Naive B cell (primary cell): Measurements from ENCODE around the gene CYS1. TPM values are rescaled to one million over a fixed set of nuclear protein-coding genes. Genes with fewer than 3 reads are reported as not detected.
"Not testable (repeated sequence)": the region's sequence is repeated elsewhere in the genome, so short reads cannot be mapped to it uniquely, and the experiment has no call there.

Experiments
- ATAC-seq, 2 donors: fragments of 150-1000 bp; cut with Tn5 transposase; 2 replicates each; pipeline ENCODE4 v1.10.0; 2021; ENCODE audit warnings: low read depth in 2 of 2, mild to moderate bottlenecking in 2 of 2, moderate library complexity in 2 of 2
- DNase-seq: peaks from one replicate; pipeline ENCODE4 v3.0.0; 2022
- H3K27ac Mint-ChIP-seq, 6 donors: one replicate each; pipeline ENCODE4 v1.8.0; 2020 to 2022; ENCODE audit warnings: mild to moderate bottlenecking in 6 of 6, mixed read lengths in 6 of 6, moderate library complexity in 5 of 6, inconsistent platforms in 2 of 6
- H3K27me3 Mint-ChIP-seq, 3 donors: one replicate each; pipeline ENCODE4 v1.8.0; 2021 to 2022; ENCODE audit warnings: mixed read lengths in 3 of 3, mild to moderate bottlenecking in 1 of 3
- H3K36me3 Mint-ChIP-seq, 2 donors: one replicate each; pipeline ENCODE4 v1.8.0; 2020 to 2022; ENCODE audit warnings: mixed read lengths in 2 of 2, inconsistent platforms in 1 of 2, mild to moderate bottlenecking in 1 of 2
- H3K4me1 Mint-ChIP-seq, 3 donors: one replicate each; pipeline ENCODE4 v1.8.0; 2020 to 2022; ENCODE audit warnings: mixed read lengths in 3 of 3, inconsistent platforms in 1 of 3, mild to moderate bottlenecking in 1 of 3, moderate library complexity in 1 of 3
- H3K4me3 Mint-ChIP-seq, 8 donors: one replicate each; pipeline ENCODE4 v1.8.0; 2020 to 2022; ENCODE audit warnings: mild to moderate bottlenecking in 8 of 8, mixed read lengths in 8 of 8, moderate library complexity in 8 of 8, inconsistent platforms in 2 of 8
- H3K9me3 Mint-ChIP-seq, 7 donors: one replicate each; pipeline ENCODE4 v1.8.0; 2020 to 2022; ENCODE audit warnings: mixed read lengths in 7 of 7, mild to moderate bottlenecking in 5 of 7, inconsistent platforms in 2 of 7, moderate library complexity in 1 of 7
- polyA plus RNA-seq, 6 donors: library from polyadenylated mRNA; unstranded; fragments of 300-500 nt; fragmentation: Illumina TruSeq; gene quantifications; one replicate each; pipeline ENCODE4 v1.2.3, GENCODE V29; 2021; ENCODE audit warnings: low read depth in 6 of 6

The CYS1 gene
- polyA plus RNA-seq, 6 donors from 2014 or later: not detected

- not testable (repeated sequence) for H3K4me3 Mint-ChIP-seq, H3K4me1 Mint-ChIP-seq, ATAC-seq, DNase-seq, H3K27ac Mint-ChIP-seq, H3K27me3 Mint-ChIP-seq, H3K36me3 Mint-ChIP-seq
- peaks cover 0 to 15% (median 3%) of the 10 kb centered on the region in 7 donors for H3K9me3 Mint-ChIP-seq
Measured at GRCh38 chr2:10015376-10015989, 64.7 kb downstream of the CYS1 start.

GRCh38 chr2:10014418-10015190 is 65.6 kb downstream of the CYS1 start:
- Mint-ChIP-seq H3K9me3 (peaks cover 0 to 15% (median 3%) of the 10 kb centered on the region in 7 donors), H3K36me3 (no peaks in the 10 kb centered on the region), H3K4me1 (peaks cover 0 to 3% (median 0%) of the 10 kb centered on the region in 3 donors), H3K4me3 (no peak overlapping the region), H3K27ac (no peak overlapping the region), H3K27me3 (peaks cover 0 to 5% (median 4%) of the 10 kb centered on the region in 3 donors)
- no peak for DNase-seq
- ATAC-seq: no peak

GRCh38 chr2:10013651-10014417 is 66.4 kb downstream of the CYS1 start:
- peaks cover 0 to 12% (median 7%) of the 10 kb centered on the region in 3 donors for H3K27me3 Mint-ChIP-seq
- not testable (repeated sequence) for ATAC-seq, H3K36me3 Mint-ChIP-seq

GRCh38 chr2:10012963-10013461 is 67.2 kb downstream of the CYS1 start:
- ATAC-seq: no peak
- DNase-seq: no peak
- H3K4me1 Mint-ChIP-seq: no peaks in the 10 kb centered on the region
- no peak overlapping the region for H3K4me3 Mint-ChIP-seq
- no peak overlapping the region for H3K27ac Mint-ChIP-seq
- peaks cover 0 to 15% (median 3%) of the 10 kb centered on the region in 7 donors for H3K9me3 Mint-ChIP-seq
- peaks cover 0 to 20% (median 13%) of the 10 kb centered on the region in 3 donors for H3K27me3 Mint-ChIP-seq
- H3K36me3 Mint-ChIP-seq: no peaks in the 10 kb centered on the region

More at GRCh38 chr2:10013651-10014417, 66.4 kb downstream of the CYS1 start:
- H3K27ac Mint-ChIP-seq, H3K4me3 Mint-ChIP-seq, H3K4me1 Mint-ChIP-seq, DNase-seq: not testable (repeated sequence)
- peaks cover 0 to 15% (median 3%) of the 10 kb centered on the region in 7 donors for H3K9me3 Mint-ChIP-seq

GRCh38 chr2:10012366-10012962 is 67.7 kb downstream of the CYS1 start:
- not testable (repeated sequence) for DNase-seq, H3K4me1 Mint-ChIP-seq, H3K4me3 Mint-ChIP-seq, H3K36me3 Mint-ChIP-seq, H3K9me3 Mint-ChIP-seq, ATAC-seq, H3K27ac Mint-ChIP-seq
- H3K27me3 Mint-ChIP-seq: peaks cover 3 to 26% (median 13%) of the 10 kb centered on the region in 3 donors

- H3K36me3 Mint-ChIP-seq, H3K27ac Mint-ChIP-seq, ATAC-seq, H3K9me3 Mint-ChIP-seq, H3K4me1 Mint-ChIP-seq, DNase-seq, H3K4me3 Mint-ChIP-seq: not testable (repeated sequence)
- H3K27me3 Mint-ChIP-seq: peaks cover 5 to 32% (median 10%) of the 10 kb centered on the region in 3 donors
Measured at GRCh38 chr2:10011606-10012325, 68.4 kb downstream of the CYS1 start.

GRCh38 chr2:10010861-10011605 is 69.2 kb downstream of the CYS1 start:
- H3K36me3 Mint-ChIP-seq, H3K9me3 Mint-ChIP-seq, H3K4me3 Mint-ChIP-seq, DNase-seq, H3K27ac Mint-ChIP-seq, H3K4me1 Mint-ChIP-seq, ATAC-seq: not testable (repeated sequence)
- H3K27me3 Mint-ChIP-seq: peaks cover 5 to 34% (median 8%) of the 10 kb centered on the region in 3 donors

- no peak for DNase-seq
- H3K9me3 Mint-ChIP-seq: peaks cover 0 to 3% (median 0%) of the 10 kb centered on the region in 7 donors
- no peak overlapping the region for H3K4me3 Mint-ChIP-seq
- no peaks in the 10 kb centered on the region for H3K36me3 Mint-ChIP-seq
- no peaks in the 10 kb centered on the region for H3K4me1 Mint-ChIP-seq
- no peak for ATAC-seq
- H3K27ac Mint-ChIP-seq: no peak overlapping the region
- peaks cover 5 to 43% (median 8%) of the 10 kb centered on the region in 3 donors for H3K27me3 Mint-ChIP-seq
Measured at GRCh38 chr2:10009811-10010781, 70.1 kb downstream of the CYS1 start.

- no peaks in the 10 kb centered on the region for H3K36me3 Mint-ChIP-seq
- no peak overlapping the region for H3K4me3 Mint-ChIP-seq
- no peak overlapping the region for H3K27ac Mint-ChIP-seq
- H3K4me1 Mint-ChIP-seq: no peaks in the 10 kb centered on the region
- ATAC-seq (no peak), DNase-seq (no peak)
- H3K27me3 Mint-ChIP-seq: peaks cover 8 to 48% (median 9%) of the 10 kb centered on the region in 3 donors
- H3K9me3 Mint-ChIP-seq: peaks cover 0 to 3% (median 0%) of the 10 kb centered on the region in 7 donors
Measured at GRCh38 chr2:10009271-10009810, 70.9 kb downstream of the CYS1 start.

GRCh38 chr2:10008809-10009176 is 71.4 kb downstream of the CYS1 start:
- Mint-ChIP-seq H3K27me3 (peaks cover 8 to 48% (median 14%) of the 10 kb centered on the region in 3 donors), H3K36me3 (no peaks in the 10 kb centered on the region), H3K4me1 (no peaks in the 10 kb centered on the region), H3K9me3 (peaks cover 0 to 3% (median 0%) of the 10 kb centered on the region in 7 donors), H3K4me3 (no peak overlapping the region), H3K27ac (no peak overlapping the region)
- ATAC-seq (no peak), DNase-seq (no peak)
